Adrenal gland (tissue), 12 donors: Measurements from ENCODE around the gene GLB1L3. TPM values are rescaled to one million over a fixed set of nuclear protein-coding genes. Genes with fewer than 3 reads are reported as not detected.
A peak's percentile ranks its signal among the peaks of the same experiment; 100 is the strongest.

Experiments
- DNase-seq, 7 donors: peaks; one replicate each; pipeline ENCODE4 v3.0.0-alpha.2; 2019 to 2020
- H3K27ac ChIP-seq, 5 donors: fragments of 200-600 bp; sonication (generic) in 4 of 5; 1 replicate in 3 of 5; 2 replicates in 2 of 5; pipeline versions ENCODE4 v1.5.1 to v1.8.0; 2016 to 2020; ENCODE audit warnings: mild to moderate bottlenecking in 1 of 5
- H3K27me3 ChIP-seq: fragments of 200-600 bp; 2 replicates; pipeline ENCODE4 v1.8.0; 2021
- H3K36me3 ChIP-seq, 2 donors: fragments of 200-600 bp; replicated peaks in 1 of 2; 1 replicate in 1 of 2; 2 replicates in 1 of 2; pipeline versions ENCODE4 v1.5.1 to v1.8.0; 2018 to 2022
- H3K4me1 ChIP-seq, 2 donors: fragments of 200-600 bp; replicated peaks in 1 of 2; 1 replicate in 1 of 2; 2 replicates in 1 of 2; pipeline versions ENCODE4 v1.5.1 to v1.8.0; 2018 to 2021
- H3K4me3 ChIP-seq, 4 donors: fragments of 200-600 bp; sonication (generic) in 3 of 4; one replicate each; pipeline ENCODE4 v1.5.1; 2016 to 2018
- H3K9me3 ChIP-seq, 3 donors: fragments of 200-600 bp; sonication (generic) in 1 of 3; replicated peaks in 1 of 3; 1 replicate in 2 of 3; 2 replicates in 1 of 3; pipeline versions ENCODE4 v1.5.1 to v1.8.0; 2016 to 2021
- CTCF ChIP-seq, 6 experiments: fragments of 450-650 bp in 4 of 6; fragments of 200-600 bp in 2 of 6; sonication (generic) in 1 of 6; IDR thresholded peaks; 1 replicate in 5 of 6; 2 replicates in 1 of 6; pipeline versions ENCODE4 v1.5.1 to v1.8.0; 2016 to 2021; ENCODE audit warnings: antibody characterized with exemption in 6 of 6, mild to moderate bottlenecking in 2 of 6, moderate library complexity in 1 of 6
- POLR2A ChIP-seq, 2 donors: fragments of 450-650 bp; IDR thresholded peaks; one replicate each; pipeline ENCODE4 v1.6.1; 2017; ENCODE audit warnings: antibody characterized with exemption in 2 of 2, mild to moderate bottlenecking in 2 of 2, moderate library complexity in 1 of 2
- WGBS, 4 donors: extraction: QIAGEN DNeasy Blood & Tissue Kit in 2 of 4; methylation state at CpG; one replicate each; pipeline versions ENCODE4 v1.1.5 to v1.1.7; 2013 to 2017; 5-methylcytosine and 5-hydroxymethylcytosine counted together
- intact Hi-C, 2 donors: fragments of 100-400 bp; cut with DNase I; formaldehyde crosslinking; loops; one replicate each; pipeline versions ENCODE4 v1.14.1 to v1.15.0; 2022 to 2023
- polyA plus RNA-seq, 3 donors: library from polyadenylated mRNA; stranded (reverse); fragments of 200-250 nt in 2 of 3; fragments of 350-450 nt in 1 of 3; fragmentation: Illumina TruSeq in 1 of 3; extraction: RNeasy Lipid Tissue Mini Kit (QIAGEN cat#74804) in 1 of 3; gene quantifications; one replicate each; pipeline ENCODE4 v1.2.3, GENCODE V29; 2013 to 2014
- total RNA-seq, 9 donors: library from RNA; depleted of rRNA in 4 of 9; stranded (reverse); fragments of >200 nt in 4 of 9; fragments of 120-200 nt in 1 of 9; fragmentation: NEBNext Ultra II Directional in 1 of 9; extraction: Animal tissue kit (Norgen Biotek cat#: 25700) in 1 of 9; gene quantifications; one replicate each; pipeline versions ENCODE4 v1.1.0 to v1.2.4, GENCODE V29; 2013 to 2023
- donor health status: healthy with polysubstance abuse.
- donor health status: Bipolar disorder and iron deficiency.
- donor health status: DM: yes; HTN: yes; CAD: no.
- donor health status: DM: no; HTN: no; CAD: no.
- donor health status: DM: no; HTN: no; CAD: no.
- donor health status: DM: yes; HTN: yes; CAD: no.

The GLB1L3 gene
- total and polyA plus RNA-seq, 12 donors: 0.06 to 1.4 (median 0.51) TPM; not detected in 5

DNA sequence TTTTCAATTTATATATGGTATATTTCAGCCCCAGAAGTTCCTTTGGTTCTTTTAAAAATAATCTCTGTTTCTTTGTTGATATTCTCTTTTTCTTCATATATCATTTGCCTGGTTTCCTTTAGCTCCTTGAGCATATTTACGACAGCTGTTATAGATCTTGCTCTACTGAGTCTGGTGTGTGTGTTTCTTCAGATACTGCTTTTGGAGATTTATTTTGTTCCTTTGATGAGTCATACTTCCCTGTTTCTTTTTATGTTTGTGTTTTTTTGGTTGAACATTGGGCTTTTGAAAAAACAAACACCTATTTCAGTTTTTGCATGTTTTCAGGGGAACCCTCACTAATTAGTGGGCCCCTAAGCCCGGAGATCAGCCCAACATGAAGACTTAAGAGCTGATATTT is 79.0 kb downstream of the GLB1L3 start:
- H3K27ac ChIP-seq: no peak overlapping the region
- 60 to 81% (median 68%) methylated on average over 2 of the region's 2 CpGs for WGBS, 4 donors
- intact Hi-C loops: no loop called here
- no peaks in the 10 kb centered on the region for H3K36me3 ChIP-seq
- no peaks in the 10 kb centered on the region for H3K27me3 ChIP-seq
- TF ChIP-seq POLR2A (IDR thresholded peaks at IDR 0.05) (no peak), CTCF (IDR thresholded peaks at IDR 0.05) (no peak)
- H3K9me3 ChIP-seq: no peaks in the 10 kb centered on the region
- H3K4me1 ChIP-seq: peaks cover 0 to 2% of the 10 kb centered on the region in 2 donors
- H3K4me3 ChIP-seq: no peak overlapping the region
- DNase-seq: peak in 1 of 7 donors; percentile 4

DNA sequence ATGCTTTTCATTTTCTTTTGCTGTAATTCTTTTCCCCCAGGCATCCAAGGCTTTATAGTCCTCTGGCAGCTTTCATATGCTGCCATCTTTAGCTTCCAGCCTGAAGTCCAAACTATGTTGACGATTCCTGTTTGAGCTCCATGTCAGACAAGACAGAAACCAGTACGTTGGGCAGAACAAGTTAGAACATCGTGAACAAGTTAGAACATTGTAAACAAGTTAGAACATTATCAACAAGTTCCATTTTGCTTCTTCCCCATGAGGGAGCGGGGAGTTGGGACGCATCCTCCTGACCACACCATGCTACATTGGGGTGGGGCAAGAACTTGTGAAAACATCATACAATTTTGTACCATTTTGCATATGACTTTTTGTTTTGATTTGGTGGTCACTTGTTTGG is 79.5 kb downstream of the GLB1L3 start:
- intact Hi-C loops: no loop called here
- peaks cover 3% of the 10 kb centered on the region in 2 donors for H3K4me1 ChIP-seq
- no peaks in the 10 kb centered on the region for H3K36me3 ChIP-seq
- no peak overlapping the region for H3K27ac ChIP-seq
- no peak overlapping the region for H3K4me3 ChIP-seq
- no peaks in the 10 kb centered on the region for H3K9me3 ChIP-seq
- DNase-seq: peak in 1 of 7 donors; percentile 8
- WGBS, 4 donors: 87 to 91% (median 89%) methylated on average over 5 of the region's 5 CpGs
- no peak for TF ChIP-seq POLR2A (IDR thresholded peaks at IDR 0.05)
- TF ChIP-seq CTCF (IDR thresholded peaks at IDR 0.05): no peak
- no peaks in the 10 kb centered on the region for H3K27me3 ChIP-seq

- intact Hi-C loops: no loop called here
- no peak overlapping the region for H3K27ac ChIP-seq
Measured at GRCh38 chr11:134356656-134357544, 80.7 kb downstream of the GLB1L3 start.

GRCh38 chr11:134357545-134357839 is 81.3 kb downstream of the GLB1L3 start:
- TF ChIP-seq POLR2A (IDR thresholded peaks at IDR 0.05): no peak
- no peak for TF ChIP-seq CTCF (IDR thresholded peaks at IDR 0.05)
- Histone ChIP-seq H3K4me1 (peaks cover 3% of the 10 kb centered on the region in 2 donors), H3K9me3 (no peaks in the 10 kb centered on the region), H3K27ac (no peak overlapping the region), H3K4me3 (no peak overlapping the region), H3K27me3 (no peaks in the 10 kb centered on the region), H3K36me3 (no peaks in the 10 kb centered on the region)
- intact Hi-C loops: no loop called here
- peak in 1 of 7 donors; percentile 7 for DNase-seq
- WGBS, 4 donors: 77 to 91% (median 88%) methylated on average over 6 to 8 of the region's 8 CpGs

More at GRCh38 chr11:134356656-134357544, 80.7 kb downstream of the GLB1L3 start:
- TF ChIP-seq POLR2A (IDR thresholded peaks at IDR 0.05): no peak
- TF ChIP-seq CTCF (IDR thresholded peaks at IDR 0.05): no peak
- H3K4me3 ChIP-seq: no peak overlapping the region
- no peaks in the 10 kb centered on the region for H3K27me3 ChIP-seq
- DNase-seq: peak in 1 of 7 donors; percentile 8
- 79 to 85% (median 84%) methylated on average over 21 of the region's 21 CpGs for WGBS, 4 donors
- no peaks in the 10 kb centered on the region for H3K36me3 ChIP-seq
- peaks cover 3% of the 10 kb centered on the region in 2 donors for H3K4me1 ChIP-seq
- H3K9me3 ChIP-seq: no peaks in the 10 kb centered on the region
